GM12878 (cell line): ENCODE results near the gene LETM1. TPM values are rescaled to one million over a fixed set of nuclear protein-coding genes. Genes with fewer than 3 reads are reported as not detected.

Experiments used
- ATAC-seq: fragments of 200-7000 bp; cut with Tn5 transposase; 3 replicates; pipeline ENCODE4 v1.9.1; 2020; ENCODE audit warnings: mild to moderate bottlenecking, moderate library complexity
- BruUV-seq: library from RNA; stranded (reverse); fragments of 400-500 nt; replicated peaks from 2 replicates; lab custom pipeline; 2021; lab: Mats Ljungman, UMichigan
- CTCF ChIA-PET: fragments of 300-600 bp; sonication (Branson Sonifier 250); formaldehyde crosslinking; extraction: SDS; loops from one replicate; lab custom pipeline; 2021; ENCODE audit warnings: inconsistent platforms; lab: Yijun Ruan, JAX
- POLR2A ChIA-PET: fragments of 350-600 bp; formaldehyde crosslinking; extraction: SDS; loops from one replicate; lab custom pipeline; 2021; ENCODE audit warnings: inconsistent platforms; lab: Charles Lee
- RAD21 ChIA-PET: fragments of 300-600 bp; sonication (Branson Sonifier 250); formaldehyde crosslinking; loops from one replicate; lab custom pipeline; 2023; ENCODE audit warnings: antibody characterized with exemption; ENCODE audit not compliant: unreplicated experiment; lab: Charles Lee
- SMC1A ChIA-PET: fragments of 300-600 bp; sonication (Branson Sonifier 250); formaldehyde crosslinking; loops from one replicate; lab custom pipeline; 2023; ENCODE audit not compliant: unreplicated experiment, uncharacterized antibody; lab: Charles Lee
- DNase-seq: peaks from one replicate; pipeline ENCODE4 v3.0.0-alpha.2; 2011; ENCODE audit warnings: low read depth, low spot score
- FAIRE-seq: peaks from 3 replicates; lab custom pipeline; 2011; peaks lifted over from hg19 to GRCh38; lab: Jason Lieb, UNC
- H2AFZ ChIP-seq: 2 replicates; pipeline ENCODE4 v1.6.0; 2011; ENCODE audit warnings: low read depth, low read length, control low read depth; ENCODE audit not compliant: control insufficient read depth
- H3K27ac ChIP-seq: 2 replicates; pipeline ENCODE4 v1.5.1; 2011; ENCODE audit warnings: control low read depth; ENCODE audit not compliant: control insufficient read depth, insufficient read depth
- H3K27me3 ChIP-seq, 2 experiments: replicated peaks in 1 of 2; 2 replicates each; pipeline versions ENCODE4 v1.6.0 to v1.6.1; 2011; ENCODE audit warnings: low read length in 1 of 2; ENCODE audit not compliant: control insufficient read depth in 2 of 2, insufficient read depth in 2 of 2
- H3K36me3 ChIP-seq, 2 experiments: 2 replicates each; pipeline ENCODE4 v1.5.1; 2011; ENCODE audit warnings: low read length in 1 of 2; ENCODE audit not compliant: control insufficient read depth in 2 of 2, insufficient read depth in 2 of 2
- H3K4me1 ChIP-seq: 2 replicates; pipeline ENCODE4 v1.6.1; 2011; ENCODE audit warnings: mild to moderate bottlenecking, low read length, moderate library complexity, mixed read lengths; ENCODE audit not compliant: control insufficient read depth, insufficient read depth
- H3K4me2 ChIP-seq: 2 replicates; pipeline ENCODE4 v1.6.0; 2011; ENCODE audit warnings: control low read depth; ENCODE audit not compliant: control insufficient read depth, insufficient read depth
- H3K4me3 ChIP-seq: fragments of 200-600 bp; sonication (generic); 2 replicates; pipeline ENCODE4 v1.5.1; 2016
- H3K79me2 ChIP-seq: 2 replicates; pipeline ENCODE4 v1.6.0; 2011; ENCODE audit warnings: low read length; ENCODE audit not compliant: control insufficient read depth, insufficient read depth
- H3K9ac ChIP-seq: 2 replicates; pipeline ENCODE4 v1.8.0; 2011; ENCODE audit warnings: low read length, control low read depth, mixed read lengths; ENCODE audit not compliant: control insufficient read depth, insufficient read depth
- H3K9me3 ChIP-seq: replicated peaks from 3 replicates; pipeline ENCODE4 v1.5.1; 2011; ENCODE audit warnings: mild to moderate bottlenecking, low read length; ENCODE audit not compliant: control insufficient read depth, insufficient read depth
- H4K20me1 ChIP-seq: 2 replicates; pipeline ENCODE4 v1.6.0; 2011; ENCODE audit not compliant: control insufficient read depth, insufficient read depth
- CREM ChIP-seq: IDR thresholded peaks from 2 replicates; pipeline ENCODE4 v1.6.1; 2014; ENCODE audit warnings: antibody characterized with exemption, low read depth
- ESRRA ChIP-seq: IDR thresholded peaks from 2 replicates; pipeline ENCODE4 v1.6.1; 2012; ENCODE audit warnings: mild to moderate bottlenecking, low read length, improper control_type of control experiment
- FOS ChIP-seq: IDR thresholded peaks from 3 replicates; pipeline ENCODE4 v1.6.1; 2011; ENCODE audit warnings: borderline replicate concordance; ENCODE audit not compliant: insufficient read length; ENCODE audit errors: extremely low read depth
- KDM1A ChIP-seq: fragments of 200-600 bp; sonication (generic); IDR thresholded peaks from 2 replicates; pipeline ENCODE4 v1.6.1; 2016; ENCODE audit warnings: borderline replicate concordance
- MYC ChIP-seq: IDR thresholded peaks from 2 replicates; pipeline ENCODE4 v1.6.1; 2011; ENCODE audit warnings: mild to moderate bottlenecking, low read length, moderate library complexity, inconsistent platforms; ENCODE audit not compliant: insufficient read depth, insufficient replicate concordance, insufficient read length, severe bottlenecking
- NR2C1 ChIP-seq: fragments of 450-650 bp; IDR thresholded peaks from 2 replicates; pipeline ENCODE4 v1.6.1; 2017; ENCODE audit warnings: antibody characterized with exemption, mild to moderate bottlenecking, moderate library complexity
- TAF1 ChIP-seq: IDR thresholded peaks from 2 replicates; pipeline ENCODE4 v1.6.1; 2011; ENCODE audit warnings: mild to moderate bottlenecking, low read depth, low read length, borderline replicate concordance
- TCF12 ChIP-seq: IDR thresholded peaks from 2 replicates; pipeline ENCODE4 v1.6.1; 2011; ENCODE audit warnings: low read depth, mild to moderate bottlenecking, low read length
- ZNF207 ChIP-seq: fragments of 450-650 bp; IDR thresholded peaks from 2 replicates; pipeline ENCODE4 v1.6.1; 2014; ENCODE audit warnings: antibody characterized with exemption, mild to moderate bottlenecking, borderline replicate concordance
- ZNF217 ChIP-seq: fragments of 450-650 bp; IDR thresholded peaks from 2 replicates; pipeline ENCODE4 v1.6.1; 2017; ENCODE audit warnings: antibody characterized with exemption, mild to moderate bottlenecking
- ZSCAN29 ChIP-seq: fragments of 450-650 bp; IDR thresholded peaks from 2 replicates; pipeline ENCODE4 v1.6.1; 2017; ENCODE audit warnings: mild to moderate bottlenecking, moderate library complexity
- WGBS: methylation state at CpG from one replicate; pipeline ENCODE4 v1.1.6; 2016; ENCODE audit warnings: low lambda C conversion rate; ENCODE audit not compliant: insufficient replicate concordance, insufficient coverage; ENCODE audit errors: missing lambda C conversion rate; 5-methylcytosine and 5-hydroxymethylcytosine counted together
- in situ Hi-C: fragments of 300-500 bp; cut with MboI; formaldehyde crosslinking; loops from 9 replicates; pipeline ENCODE4 v1.14.3; 2018; ENCODE audit warnings: mixed read lengths
- intact Hi-C: fragments of 100-400 bp; cut with micrococcal nuclease; formaldehyde crosslinking; loops from one replicate; pipeline ENCODE4 v1.14.2; 2022; ENCODE audit not compliant: unreplicated experiment
- polyA plus RNA-seq, 11 experiments: library from polyadenylated mRNA; depleted of rRNA in 4 of 11; unstranded in 6 of 11; stranded (reverse) in 5 of 11; fragments of >200 nt; fragmentation: Nextera tagmentation in 4 of 11; fragmentation: Illumina TruSeq in 1 of 11; extraction: Ambion mirVana in 4 of 11; extraction: Trizol in 1 of 11; gene quantifications; 1 replicate in 1 of 11; 2 replicates in 10 of 11; pipeline versions ENCODE4 v1.2.1 to v1.2.3, GENCODE V29; 2011 to 2016; ENCODE audit warnings: inconsistent platforms in 2 of 11, missing spikeins in 2 of 11, low read depth in 1 of 11
- total RNA-seq, 4 experiments: library from RNA; depleted of rRNA in 3 of 4; stranded (reverse); fragments of >200 nt in 3 of 4; fragmentation: Illumina TruSeq in 1 of 4; extraction: Trizol in 1 of 4; gene quantifications; 2 replicates each; pipeline versions ENCODE4 v1.2.1 to v1.2.3, GENCODE V29; 2013 to 2021
- TF ChIP-seq, protein P1 (sequence below): fragments of 450-650 bp; formaldehyde crosslinking; IDR thresholded peaks from 2 replicates; pipeline ENCODE4 v1.4.0; 2022; ENCODE audit warnings: mild to moderate bottlenecking, moderate library complexity
- TF ChIP-seq, protein P2 (sequence below): fragments of 450-650 bp; IDR thresholded peaks from 2 replicates; pipeline ENCODE4 v1.6.1; 2017; ENCODE audit warnings: mild to moderate bottlenecking
- TF ChIP-seq, protein P3 (sequence below): fragments of 450-650 bp; IDR thresholded peaks from 2 replicates; pipeline ENCODE4 v1.6.1; 2017; ENCODE audit warnings: borderline replicate concordance

Gene LETM1
- total and polyA plus RNA-seq, 10 of the 15 experiments (the other 5 are each of a cell fraction or from before 2014, with no cell fraction given): 2.6 to 65.2 (median 30.2) TPM

DNA sequence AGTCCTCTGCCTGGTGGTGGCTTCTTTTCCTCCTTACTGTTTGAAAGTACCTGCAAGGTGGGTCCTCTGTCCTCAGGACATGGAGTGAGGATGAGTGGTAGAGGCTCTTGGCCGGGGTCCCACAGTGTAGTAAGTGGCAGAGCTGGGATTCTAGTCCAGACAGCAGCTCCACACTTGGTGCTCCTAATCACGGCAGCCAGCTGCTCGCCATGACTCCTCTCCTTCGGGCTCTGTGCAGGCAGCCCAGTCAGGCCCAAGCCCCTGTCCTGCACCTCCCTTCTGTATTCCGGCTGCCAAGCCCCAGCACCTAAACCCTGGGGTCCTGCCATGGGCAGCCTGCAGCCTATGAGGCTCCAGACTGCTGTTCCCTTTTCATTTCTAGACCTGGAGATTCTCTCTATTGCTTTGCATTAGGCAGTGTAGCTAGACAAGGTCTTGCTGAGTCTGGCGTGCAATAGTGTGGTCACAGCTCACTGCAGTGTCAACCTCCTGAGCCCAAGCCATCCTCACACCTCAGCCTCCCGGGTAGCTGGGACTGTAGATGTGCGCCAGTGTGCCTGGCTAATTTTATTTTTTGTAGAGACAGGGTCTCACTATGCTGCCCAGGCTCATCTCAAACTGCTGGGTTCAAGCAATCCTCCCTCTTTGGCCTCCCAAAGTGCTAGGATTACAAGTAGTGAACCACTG is 40.2 kb upstream of the LETM1 start:
- ChIA-PET SMC1A (no interaction called here), POLR2A (no interaction called here), RAD21 (interaction anchor here (1.0 kb wide), 1 partner anchor 62 kb away, joined by 3 read pairs; no protein-coding TSS in a partner anchor), CTCF (interaction anchor here (0.9 kb wide), 1 partner anchor 60 kb away, joined by 3 read pairs; no protein-coding TSS in a partner anchor)
- H3K4me3 ChIP-seq: no peak overlapping the region
- H3K9ac ChIP-seq: no peak overlapping the region
- no peaks in the 10 kb centered on the region for H3K9me3 ChIP-seq
- 89% methylated on average over 8 of the region's 8 CpGs for WGBS
- ATAC-seq: no peak
- in situ Hi-C loops (no loop called here), intact Hi-C loops (loop anchor here (5.0 kb wide), 1 partner anchor 44 kb away; no protein-coding TSS in a partner anchor)
- DNase-seq: no peak
- no peak overlapping the region for H3K27ac ChIP-seq
- H3K27me3 ChIP-seq: no peaks in the 10 kb centered on the region
- peaks cover 10 to 19% of the 10 kb centered on the region in 2 experiments for H3K36me3 ChIP-seq
- FAIRE-seq: no peak
- peaks cover 6% of the 10 kb centered on the region for H3K4me1 ChIP-seq
- no peak overlapping the region for H2AFZ ChIP-seq
- H3K79me2 ChIP-seq: peaks cover 83% of the 10 kb centered on the region
- no peak overlapping the region for H3K4me2 ChIP-seq
- BruUV-seq: no TSS peak
- H4K20me1 ChIP-seq: peaks cover 8% of the 10 kb centered on the region; the same call in 1 of the 2 replicates
- TF ChIP-seq ESRRA: no peak
- TF ChIP-seq KDM1A: no peak
- no peak for TF ChIP-seq TCF12
- no peak for TF ChIP-seq CREM
- no peak for TF ChIP-seq NR2C1
- TF ChIP-seq ZNF217: no peak
- TF ChIP-seq, protein P1, sequence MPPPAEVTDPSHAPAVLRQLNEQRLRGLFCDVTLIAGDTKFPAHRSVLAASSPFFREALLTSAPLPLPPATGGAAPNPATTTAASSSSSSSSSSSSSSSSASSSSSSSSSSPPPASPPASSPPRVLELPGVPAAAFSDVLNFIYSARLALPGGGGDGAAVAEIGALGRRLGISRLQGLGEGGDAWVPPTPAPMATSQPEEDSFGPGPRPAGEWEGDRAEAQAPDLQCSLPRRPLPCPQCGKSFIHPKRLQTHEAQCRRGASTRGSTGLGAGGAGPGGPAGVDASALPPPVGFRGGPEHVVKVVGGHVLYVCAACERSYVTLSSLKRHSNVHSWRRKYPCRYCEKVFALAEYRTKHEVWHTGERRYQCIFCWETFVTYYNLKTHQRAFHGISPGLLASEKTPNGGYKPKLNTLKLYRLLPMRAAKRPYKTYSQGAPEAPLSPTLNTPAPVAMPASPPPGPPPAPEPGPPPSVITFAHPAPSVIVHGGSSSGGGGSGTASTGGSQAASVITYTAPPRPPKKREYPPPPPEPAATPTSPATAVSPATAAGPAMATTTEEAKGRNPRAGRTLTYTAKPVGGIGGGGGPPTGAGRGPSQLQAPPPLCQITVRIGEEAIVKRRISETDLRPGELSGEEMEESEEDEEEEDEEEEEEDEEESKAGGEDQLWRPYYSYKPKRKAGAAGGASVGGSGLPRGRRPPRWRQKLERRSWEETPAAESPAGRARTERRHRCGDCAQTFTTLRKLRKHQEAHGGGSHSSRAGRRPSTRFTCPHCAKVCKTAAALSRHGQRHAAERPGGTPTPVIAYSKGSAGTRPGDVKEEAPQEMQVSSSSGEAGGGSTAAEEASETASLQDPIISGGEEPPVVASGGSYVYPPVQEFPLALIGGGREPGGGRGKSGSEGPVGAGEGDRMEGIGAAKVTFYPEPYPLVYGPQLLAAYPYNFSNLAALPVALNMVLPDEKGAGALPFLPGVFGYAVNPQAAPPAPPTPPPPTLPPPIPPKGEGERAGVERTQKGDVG (CRISPR knock-in tag): no peak
- no peak for TF ChIP-seq FOS
- TF ChIP-seq TAF1: no peak
- TF ChIP-seq, protein P2, sequence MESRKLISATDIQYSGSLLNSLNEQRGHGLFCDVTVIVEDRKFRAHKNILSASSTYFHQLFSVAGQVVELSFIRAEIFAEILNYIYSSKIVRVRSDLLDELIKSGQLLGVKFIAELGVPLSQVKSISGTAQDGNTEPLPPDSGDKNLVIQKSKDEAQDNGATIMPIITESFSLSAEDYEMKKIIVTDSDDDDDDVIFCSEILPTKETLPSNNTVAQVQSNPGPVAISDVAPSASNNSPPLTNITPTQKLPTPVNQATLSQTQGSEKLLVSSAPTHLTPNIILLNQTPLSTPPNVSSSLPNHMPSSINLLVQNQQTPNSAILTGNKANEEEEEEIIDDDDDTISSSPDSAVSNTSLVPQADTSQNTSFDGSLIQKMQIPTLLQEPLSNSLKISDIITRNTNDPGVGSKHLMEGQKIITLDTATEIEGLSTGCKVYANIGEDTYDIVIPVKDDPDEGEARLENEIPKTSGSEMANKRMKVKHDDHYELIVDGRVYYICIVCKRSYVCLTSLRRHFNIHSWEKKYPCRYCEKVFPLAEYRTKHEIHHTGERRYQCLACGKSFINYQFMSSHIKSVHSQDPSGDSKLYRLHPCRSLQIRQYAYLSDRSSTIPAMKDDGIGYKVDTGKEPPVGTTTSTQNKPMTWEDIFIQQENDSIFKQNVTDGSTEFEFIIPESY: no peak
- TF ChIP-seq ZNF207: no peak
- TF ChIP-seq, protein P3, sequence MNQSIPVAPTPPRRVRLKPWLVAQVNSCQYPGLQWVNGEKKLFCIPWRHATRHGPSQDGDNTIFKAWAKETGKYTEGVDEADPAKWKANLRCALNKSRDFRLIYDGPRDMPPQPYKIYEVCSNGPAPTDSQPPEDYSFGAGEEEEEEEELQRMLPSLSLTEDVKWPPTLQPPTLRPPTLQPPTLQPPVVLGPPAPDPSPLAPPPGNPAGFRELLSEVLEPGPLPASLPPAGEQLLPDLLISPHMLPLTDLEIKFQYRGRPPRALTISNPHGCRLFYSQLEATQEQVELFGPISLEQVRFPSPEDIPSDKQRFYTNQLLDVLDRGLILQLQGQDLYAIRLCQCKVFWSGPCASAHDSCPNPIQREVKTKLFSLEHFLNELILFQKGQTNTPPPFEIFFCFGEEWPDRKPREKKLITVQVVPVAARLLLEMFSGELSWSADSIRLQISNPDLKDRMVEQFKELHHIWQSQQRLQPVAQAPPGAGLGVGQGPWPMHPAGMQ: no peak
- TF ChIP-seq MYC: no peak
- TF ChIP-seq ZSCAN29: no peak
